HepG2 (cell line): ENCODE results near the gene LCE2A.

Experiments used
- CTCF ChIP-seq: sonication (generic); formaldehyde crosslinking; IDR thresholded peaks from 2 replicates; pipeline ENCODE4 v1.5.0; 2020; ENCODE audit warnings: mild to moderate bottlenecking, missing genetic modification reagents, moderate library complexity
- FOSL1 ChIP-seq: sonication (generic); formaldehyde crosslinking; IDR thresholded peaks from 2 replicates; pipeline ENCODE4 v1.9.0; 2021; ENCODE audit warnings: missing genetic modification reagents, borderline replicate concordance
- MTA3 ChIP-seq: sonication (generic); formaldehyde crosslinking; IDR thresholded peaks from 2 replicates; pipeline ENCODE4 v1.4.0; 2020; ENCODE audit warnings: missing genetic modification reagents
- NFATC3 ChIP-seq: sonication (generic); formaldehyde crosslinking; IDR thresholded peaks from 2 replicates; pipeline ENCODE4 v1.5.1; 2020; ENCODE audit warnings: mild to moderate bottlenecking, missing genetic modification reagents
- NFRKB ChIP-seq: fragments of 450-650 bp; IDR thresholded peaks from 2 replicates; pipeline ENCODE4 v1.6.1; 2017
- SMC3 ChIP-seq: IDR thresholded peaks from 2 replicates; pipeline ENCODE4 v1.6.1; 2011; ENCODE audit warnings: low read length, improper control_type of control experiment
- SP1 ChIP-seq, 2 experiments: fragments of 450-650 bp in 1 of 2; sonication (generic) in 1 of 2; formaldehyde crosslinking in 1 of 2; IDR thresholded peaks; 2 replicates each; pipeline versions ENCODE4 v1.4.0 to v1.6.1; 2016 to 2020; ENCODE audit warnings: missing genetic modification reagents in 1 of 2
- ZBTB46 ChIP-seq: sonication (generic); formaldehyde crosslinking; IDR thresholded peaks from 2 replicates; pipeline ENCODE4 v1.4.0; 2020; ENCODE audit warnings: mild to moderate bottlenecking, missing genetic modification reagents, borderline replicate concordance
- ZMYM3 ChIP-seq: sonication (generic); formaldehyde crosslinking; IDR thresholded peaks from 2 replicates; pipeline ENCODE4 v1.5.1; 2020; ENCODE audit warnings: mild to moderate bottlenecking, missing genetic modification reagents
- ZNF362 ChIP-seq: sonication (generic); formaldehyde crosslinking; IDR thresholded peaks from 2 replicates; pipeline ENCODE4 v1.4.0; 2020; ENCODE audit warnings: missing genetic modification reagents, mild to moderate bottlenecking, borderline replicate concordance
- ZNF407 ChIP-seq: sonication (generic); formaldehyde crosslinking; IDR thresholded peaks from one replicate; pipeline ENCODE4 v1.5.1; 2020; ENCODE audit warnings: mild to moderate bottlenecking, missing genetic modification reagents; ENCODE audit errors: not compliant biosample characterization
- ZNF839 ChIP-seq: sonication (generic); formaldehyde crosslinking; IDR thresholded peaks from 2 replicates; pipeline ENCODE4 v1.4.0; 2020; ENCODE audit warnings: missing genetic modification reagents, mild to moderate bottlenecking, borderline replicate concordance

- TF ChIP-seq ZNF407 (CRISPR knock-in tag) (no peak), SMC3 (no peak), FOSL1 (CRISPR knock-in tag) (no peak), SP1 (IDR thresholded peaks at IDR 0.05) (no peak), SP1 (CRISPR knock-in tag; IDR thresholded peaks at IDR 0.05) (no peak), ZMYM3 (CRISPR knock-in tag) (no peak), CTCF (CRISPR knock-in tag) (no peak), MTA3 (CRISPR knock-in tag) (no peak), ZBTB46 (CRISPR knock-in tag) (no peak), NFATC3 (CRISPR knock-in tag) (no peak), ZNF362 (CRISPR knock-in tag) (no peak), NFRKB (no peak), ZNF839 (CRISPR knock-in tag) (no peak)
These were observed 16.5 kb upstream of the LCE2A start for GRCh38 chr1:152681616-152682015.
